A549 treated with Hydrocortisone at 1 μM for 4 hours (cell line): Measurements from ENCODE around the gene PIK3C2A. TPM values are rescaled to one million over a fixed set of nuclear protein-coding genes. Genes with fewer than 3 reads are reported as not detected.

Source experiments
- total RNA-seq: library from RNA; stranded (reverse); fragments of 200-300 nt; extraction: Qiagen RNA extraction; gene quantifications from 5 replicates; pipeline ENCODE4 v1.2.3, GENCODE V29; 2022

PIK3C2A gene, protein sequence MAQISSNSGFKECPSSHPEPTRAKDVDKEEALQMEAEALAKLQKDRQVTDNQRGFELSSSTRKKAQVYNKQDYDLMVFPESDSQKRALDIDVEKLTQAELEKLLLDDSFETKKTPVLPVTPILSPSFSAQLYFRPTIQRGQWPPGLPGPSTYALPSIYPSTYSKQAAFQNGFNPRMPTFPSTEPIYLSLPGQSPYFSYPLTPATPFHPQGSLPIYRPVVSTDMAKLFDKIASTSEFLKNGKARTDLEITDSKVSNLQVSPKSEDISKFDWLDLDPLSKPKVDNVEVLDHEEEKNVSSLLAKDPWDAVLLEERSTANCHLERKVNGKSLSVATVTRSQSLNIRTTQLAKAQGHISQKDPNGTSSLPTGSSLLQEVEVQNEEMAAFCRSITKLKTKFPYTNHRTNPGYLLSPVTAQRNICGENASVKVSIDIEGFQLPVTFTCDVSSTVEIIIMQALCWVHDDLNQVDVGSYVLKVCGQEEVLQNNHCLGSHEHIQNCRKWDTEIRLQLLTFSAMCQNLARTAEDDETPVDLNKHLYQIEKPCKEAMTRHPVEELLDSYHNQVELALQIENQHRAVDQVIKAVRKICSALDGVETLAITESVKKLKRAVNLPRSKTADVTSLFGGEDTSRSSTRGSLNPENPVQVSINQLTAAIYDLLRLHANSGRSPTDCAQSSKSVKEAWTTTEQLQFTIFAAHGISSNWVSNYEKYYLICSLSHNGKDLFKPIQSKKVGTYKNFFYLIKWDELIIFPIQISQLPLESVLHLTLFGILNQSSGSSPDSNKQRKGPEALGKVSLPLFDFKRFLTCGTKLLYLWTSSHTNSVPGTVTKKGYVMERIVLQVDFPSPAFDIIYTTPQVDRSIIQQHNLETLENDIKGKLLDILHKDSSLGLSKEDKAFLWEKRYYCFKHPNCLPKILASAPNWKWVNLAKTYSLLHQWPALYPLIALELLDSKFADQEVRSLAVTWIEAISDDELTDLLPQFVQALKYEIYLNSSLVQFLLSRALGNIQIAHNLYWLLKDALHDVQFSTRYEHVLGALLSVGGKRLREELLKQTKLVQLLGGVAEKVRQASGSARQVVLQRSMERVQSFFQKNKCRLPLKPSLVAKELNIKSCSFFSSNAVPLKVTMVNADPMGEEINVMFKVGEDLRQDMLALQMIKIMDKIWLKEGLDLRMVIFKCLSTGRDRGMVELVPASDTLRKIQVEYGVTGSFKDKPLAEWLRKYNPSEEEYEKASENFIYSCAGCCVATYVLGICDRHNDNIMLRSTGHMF (N-terminal part only)
- total RNA-seq, result 12.0 to 22.2 TPM (median 14.6 TPM) in 5 replicates

DNA sequence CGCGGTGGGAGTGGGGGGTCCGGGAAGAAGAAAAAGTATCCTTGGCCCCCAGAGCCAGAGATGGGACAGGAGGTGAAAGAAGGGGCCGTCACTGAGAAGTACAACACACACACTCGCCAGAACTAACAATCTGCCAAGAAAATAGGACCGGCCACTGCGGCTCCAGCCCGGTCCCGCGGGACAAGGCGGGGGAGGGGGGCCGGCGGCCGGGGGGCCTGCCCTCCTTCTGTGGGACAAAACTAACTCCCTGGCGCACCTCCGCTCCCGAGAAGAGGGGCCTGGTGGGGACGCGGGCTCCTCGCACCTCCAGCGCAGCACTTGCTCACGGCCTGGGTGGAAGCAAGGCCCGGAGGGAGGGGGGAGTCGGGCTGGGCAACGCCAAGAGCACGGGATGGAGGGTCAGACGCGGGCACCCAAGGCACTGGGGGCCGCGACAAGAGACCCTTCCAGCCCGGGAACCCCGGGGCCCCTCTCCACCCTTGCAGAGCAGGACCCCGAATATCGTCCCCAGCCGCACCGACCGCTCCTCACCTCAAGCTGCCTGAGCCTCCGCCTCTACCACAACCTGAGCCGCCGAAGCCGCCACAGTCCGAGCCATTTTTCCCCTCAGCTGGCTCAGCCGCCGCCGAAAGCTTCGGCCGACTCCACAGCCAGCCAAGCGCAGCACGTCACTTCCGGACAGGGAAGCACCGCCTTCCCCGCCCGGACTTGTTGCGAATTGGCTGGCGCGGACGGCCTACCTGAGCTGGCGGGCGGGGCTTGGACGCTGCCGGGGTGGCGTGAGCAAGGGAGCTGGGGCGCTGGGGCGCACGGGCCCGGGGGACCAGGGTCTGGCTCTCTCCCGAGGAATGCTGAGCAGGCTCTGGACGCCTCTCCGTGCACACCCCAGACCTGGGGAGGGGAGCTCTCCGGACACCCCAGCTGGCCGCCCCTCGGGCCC lies at the start of gene PIK3C2A:
Gene PIK3C2A (minus strand): TSS at position 670 of the 940 bp plus-strand sequence. CDS start 38,245 bp downstream, outside the sequence.

Other genes with a start within 250 kb of the PIK3C2A start
- 46.8 to 60.2 TPM (median 57.2 TPM) in 5 replicates for gene PLEKHA7, start 193.6 kb downstream of the PIK3C2A start, total RNA-seq
- gene RPS13, start 130.3 kb downstream of the PIK3C2A start, total RNA-seq, result 1,587 to 1,732 TPM (median 1,598 TPM) in 5 replicates
- gene NUCB2, start 68.8 kb upstream of the PIK3C2A start, total RNA-seq, result 26.4 to 36.7 TPM (median 32.9 TPM) in 5 replicates
- 1.7 to 3.7 TPM (median 2.2 TPM) in 5 replicates for gene NCR3LG1, start 143.8 kb upstream of the PIK3C2A start, total RNA-seq
- gene KCNJ11, start 180.7 kb upstream of the PIK3C2A start, total RNA-seq, result 4.4 to 6.1 TPM (median 4.9 TPM) in 5 replicates